ENCODE measurements around the gene SLC7A10.

SLC7A10 gene

DNA sequence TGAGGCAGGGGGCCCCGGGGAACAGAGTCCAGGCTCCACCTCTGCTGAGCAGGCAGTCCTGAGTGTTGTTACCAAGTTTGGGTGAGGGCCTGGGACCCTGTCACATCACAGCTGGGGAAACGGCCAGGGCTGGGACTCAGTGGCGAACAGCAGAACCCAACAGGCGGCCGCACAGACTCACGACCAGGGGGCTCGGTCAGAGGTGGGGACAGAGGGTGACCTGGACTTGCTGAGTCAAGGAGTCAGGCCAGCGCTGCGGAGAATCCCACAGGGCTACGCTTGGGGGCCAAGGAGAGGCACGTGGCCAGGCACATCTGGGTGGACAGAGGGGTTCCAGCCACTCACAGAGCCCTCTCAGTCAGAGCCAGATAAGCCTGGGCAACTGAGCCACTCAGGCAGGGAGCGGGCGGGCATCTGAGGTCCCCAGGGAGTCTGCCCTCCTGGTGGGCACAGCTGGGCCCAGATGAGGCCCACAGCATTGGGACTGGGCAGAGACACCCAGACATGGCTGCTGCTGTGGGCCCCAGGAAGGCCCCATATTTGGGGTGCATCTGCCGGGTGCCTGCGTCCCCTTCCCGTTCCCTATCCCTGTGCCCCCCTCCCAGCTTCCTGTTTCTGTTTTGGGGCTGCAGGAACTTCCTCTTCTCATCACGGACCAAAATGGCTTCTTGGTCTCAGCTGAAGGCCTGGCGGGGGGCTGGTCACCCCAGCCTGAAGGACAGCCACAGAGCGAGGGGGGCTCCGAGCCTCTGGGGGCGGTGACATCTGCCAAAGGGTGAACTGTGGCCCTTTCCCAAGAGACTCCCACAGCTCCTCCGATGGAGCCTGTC, 42.7 kb upstream of the SLC7A10 start:
- Histone ChIP-seq H3K4me1 (ENCODE audit: low read length) (peaks cover 19% of the 10 kb centered on the region), H3K27me3 (ENCODE audit: low read depth, low read length) (no peaks in the 10 kb centered on the region), H3K4me3 (ENCODE audit: low read length) (0 out of 2 replicates have a peak overlapping the region, but pooled peaks have one; percentile 26), H3K36me3 (replicated peaks; ENCODE audit: low read depth, low read length) (no peaks in the 10 kb centered on the region), H3K9me3 (ENCODE audit: insufficient read depth, low read length) (no peaks in the 10 kb centered on the region), H4K20me1 (ENCODE audit: insufficient read depth, low read length) (no peaks in the 10 kb centered on the region), H2AFZ (ENCODE audit: low read depth, low read length) (peak overlapping the region; percentile 77), H3K79me2 (ENCODE audit: low read length) (no peaks in the 10 kb centered on the region), H3K27ac (ENCODE audit: low read length) (no peak overlapping the region), H3K4me2 (ENCODE audit: low read length) (peak overlapping the region; percentile 53), H3K9ac (ENCODE audit: low read length) (peak overlapping the region; percentile 7; the same call in 1 of the 2 replicates)
- TF ChIP-seq, protein P1, sequence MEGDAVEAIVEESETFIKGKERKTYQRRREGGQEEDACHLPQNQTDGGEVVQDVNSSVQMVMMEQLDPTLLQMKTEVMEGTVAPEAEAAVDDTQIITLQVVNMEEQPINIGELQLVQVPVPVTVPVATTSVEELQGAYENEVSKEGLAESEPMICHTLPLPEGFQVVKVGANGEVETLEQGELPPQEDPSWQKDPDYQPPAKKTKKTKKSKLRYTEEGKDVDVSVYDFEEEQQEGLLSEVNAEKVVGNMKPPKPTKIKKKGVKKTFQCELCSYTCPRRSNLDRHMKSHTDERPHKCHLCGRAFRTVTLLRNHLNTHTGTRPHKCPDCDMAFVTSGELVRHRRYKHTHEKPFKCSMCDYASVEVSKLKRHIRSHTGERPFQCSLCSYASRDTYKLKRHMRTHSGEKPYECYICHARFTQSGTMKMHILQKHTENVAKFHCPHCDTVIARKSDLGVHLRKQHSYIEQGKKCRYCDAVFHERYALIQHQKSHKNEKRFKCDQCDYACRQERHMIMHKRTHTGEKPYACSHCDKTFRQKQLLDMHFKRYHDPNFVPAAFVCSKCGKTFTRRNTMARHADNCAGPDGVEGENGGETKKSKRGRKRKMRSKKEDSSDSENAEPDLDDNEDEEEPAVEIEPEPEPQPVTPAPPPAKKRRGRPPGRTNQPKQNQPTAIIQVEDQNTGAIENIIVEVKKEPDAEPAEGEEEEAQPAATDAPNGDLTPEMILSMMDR (IDR thresholded peaks at IDR 0.05; ENCODE audit: low read depth, low read length) = no peak
- no peak for TF ChIP-seq EZH2phosphoT487 (IDR thresholded peaks at IDR 0.05; ENCODE audit: low read depth)

DNA sequence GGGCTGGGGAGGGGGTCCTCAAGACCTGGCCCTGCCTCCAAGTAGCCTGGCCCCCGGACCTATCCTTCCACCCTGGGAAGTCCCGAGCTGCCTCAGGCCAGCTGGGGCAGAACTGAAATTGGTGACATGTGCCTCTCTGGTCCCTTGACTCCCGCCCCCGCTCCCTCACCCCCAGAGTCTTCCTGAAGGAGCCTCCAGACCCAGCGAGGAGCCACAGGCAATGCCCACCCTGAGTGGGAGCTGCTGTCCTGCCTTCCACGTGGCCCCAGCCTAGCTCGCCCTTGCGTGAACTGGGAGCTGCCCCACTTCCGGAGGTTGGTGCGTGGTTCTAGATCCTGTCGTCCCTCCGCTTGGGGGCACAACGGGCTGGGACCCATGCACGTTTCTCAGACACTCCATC, 42.1 kb upstream of the SLC7A10 start:
- Histone ChIP-seq H4K20me1 (ENCODE audit: insufficient read depth, low read length) (no peaks in the 10 kb centered on the region), H2AFZ (ENCODE audit: low read depth, low read length) (peak overlapping the region; percentile 77), H3K36me3 (replicated peaks; ENCODE audit: low read depth, low read length) (no peaks in the 10 kb centered on the region), H3K9me3 (ENCODE audit: insufficient read depth, low read length) (no peaks in the 10 kb centered on the region), H3K27ac (ENCODE audit: low read length) (no peak overlapping the region), H3K9ac (ENCODE audit: low read length) (peak overlapping the region; percentile 7; the same call in 1 of the 2 replicates), H3K4me3 (ENCODE audit: low read length) (0 out of 2 replicates have a peak overlapping the region, but pooled peaks have one; percentile 26), H3K4me1 (ENCODE audit: low read length) (peaks cover 19% of the 10 kb centered on the region), H3K79me2 (ENCODE audit: low read length) (no peaks in the 10 kb centered on the region), H3K4me2 (ENCODE audit: low read length) (peak overlapping the region; percentile 53), H3K27me3 (ENCODE audit: low read depth, low read length) (no peaks in the 10 kb centered on the region)
- TF ChIP-seq, protein P1 (IDR thresholded peaks at IDR 0.05; ENCODE audit: low read depth, low read length) = no peak
- TF ChIP-seq EZH2phosphoT487 (IDR thresholded peaks at IDR 0.05; ENCODE audit: low read depth) = no peak

DNA sequence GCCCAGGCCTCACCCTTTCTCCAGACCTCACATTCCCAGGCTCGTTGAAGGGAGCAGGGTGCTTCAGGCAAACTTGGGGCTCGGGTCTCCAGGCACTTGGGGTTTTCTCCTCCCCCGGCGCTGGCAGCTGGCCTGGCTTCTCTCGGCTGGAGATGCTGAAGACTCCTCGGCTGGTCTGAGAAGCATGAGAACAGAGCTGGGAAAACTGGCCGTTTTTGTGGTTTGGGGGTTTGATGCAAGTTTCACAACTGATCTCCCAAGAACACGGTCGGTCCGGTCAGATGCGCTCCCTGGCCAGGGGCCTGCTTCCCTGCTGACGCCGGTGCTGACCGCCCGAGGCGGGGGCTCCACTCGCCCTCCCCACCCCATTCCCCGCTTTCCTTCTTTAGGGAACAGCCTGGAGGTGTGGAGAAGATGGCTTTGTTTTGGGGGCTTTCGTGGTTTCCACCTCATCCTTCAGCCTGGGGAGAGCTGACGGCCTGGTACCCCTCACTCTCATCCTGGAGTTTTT, 41.4 kb upstream of the SLC7A10 start:
- no peak overlapping the region for H3K9ac ChIP-seq (ENCODE audit: low read length)
- peaks cover 19% of the 10 kb centered on the region for H3K4me1 ChIP-seq (ENCODE audit: low read length)
- no peaks in the 10 kb centered on the region for H4K20me1 ChIP-seq (ENCODE audit: insufficient read depth, low read length)
- H3K36me3 ChIP-seq (replicated peaks; ENCODE audit: low read depth, low read length) = no peaks in the 10 kb centered on the region
- peak overlapping the region; percentile 77; the same call in 1 of the 2 replicates for H2AFZ ChIP-seq (ENCODE audit: low read depth, low read length)
- H3K79me2 ChIP-seq (ENCODE audit: low read length) = no peaks in the 10 kb centered on the region
- H3K9me3 ChIP-seq (ENCODE audit: insufficient read depth, low read length) = no peaks in the 10 kb centered on the region
- no peak overlapping the region for H3K27ac ChIP-seq (ENCODE audit: low read length)
- no peaks in the 10 kb centered on the region for H3K27me3 ChIP-seq (ENCODE audit: low read depth, low read length)
- TF ChIP-seq, protein P1 (IDR thresholded peaks at IDR 0.05; ENCODE audit: low read depth, low read length) = no peak
- TF ChIP-seq EZH2phosphoT487 (IDR thresholded peaks at IDR 0.05; ENCODE audit: low read depth) = no peak
- no peak overlapping the region for H3K4me2 ChIP-seq (ENCODE audit: low read length)
- no peak overlapping the region for H3K4me3 ChIP-seq (ENCODE audit: low read length)

DNA sequence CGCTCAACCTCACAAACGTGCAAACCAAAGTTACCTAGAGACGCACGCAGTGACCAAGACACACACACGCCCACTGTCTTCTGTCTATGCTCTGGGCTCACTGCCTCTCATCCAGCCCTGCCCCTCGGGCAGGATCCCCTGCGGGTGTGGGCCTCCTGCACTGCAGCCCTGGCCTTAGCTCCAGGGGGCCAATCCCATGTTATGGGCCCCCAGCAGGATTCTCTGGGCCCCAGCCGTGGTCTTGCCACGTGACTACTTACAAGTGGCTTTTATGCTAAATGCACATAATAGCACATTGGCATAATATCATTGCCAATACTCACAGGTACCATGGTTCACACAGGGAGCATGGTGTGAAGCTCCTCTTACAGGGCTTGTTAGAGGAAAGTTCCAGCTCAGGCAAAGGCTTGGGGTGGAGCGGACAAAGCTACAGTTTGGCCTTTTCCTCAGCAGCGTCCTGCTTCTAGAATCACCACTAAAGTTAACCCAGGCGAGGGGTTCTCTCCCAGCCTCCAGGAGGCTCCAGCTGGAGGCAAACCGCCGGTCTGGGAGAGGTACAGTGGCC, 39.3 kb upstream of the SLC7A10 start:
- peaks cover 28% of the 10 kb centered on the region for H3K4me1 ChIP-seq (ENCODE audit: low read length)
- no peaks in the 10 kb centered on the region for H4K20me1 ChIP-seq (ENCODE audit: insufficient read depth, low read length)
- H3K9ac ChIP-seq (ENCODE audit: low read length) = no peak overlapping the region
- no peaks in the 10 kb centered on the region for H3K27me3 ChIP-seq (ENCODE audit: low read depth, low read length)
- H3K36me3 ChIP-seq (replicated peaks; ENCODE audit: low read depth, low read length) = no peaks in the 10 kb centered on the region
- no peak overlapping the region for H3K4me3 ChIP-seq (ENCODE audit: low read length)
- H3K4me2 ChIP-seq (ENCODE audit: low read length) = no peak overlapping the region
- H3K79me2 ChIP-seq (ENCODE audit: low read length) = no peaks in the 10 kb centered on the region
- no peak for TF ChIP-seq EZH2phosphoT487 (IDR thresholded peaks at IDR 0.05; ENCODE audit: low read depth)
- TF ChIP-seq, protein P1 (IDR thresholded peaks at IDR 0.05; ENCODE audit: low read depth, low read length) = no peak
- H2AFZ ChIP-seq (ENCODE audit: low read depth, low read length) = no peak overlapping the region
- H3K27ac ChIP-seq (ENCODE audit: low read length) = no peak overlapping the region
- no peaks in the 10 kb centered on the region for H3K9me3 ChIP-seq (ENCODE audit: insufficient read depth, low read length)

Data from OCI-LY3 (cell line).